HG02981 (cell line): ENCODE data around the gene COL4A6.

Experiments
- ATAC-seq: cut with Tn5 transposase; IDR thresholded peaks from one replicate; pipeline ENCODE4 v1.9.1; 2021; ENCODE audit warnings: mild to moderate bottlenecking, moderate library complexity; ENCODE audit not compliant: unreplicated experiment

COL4A6 gene

DNA sequence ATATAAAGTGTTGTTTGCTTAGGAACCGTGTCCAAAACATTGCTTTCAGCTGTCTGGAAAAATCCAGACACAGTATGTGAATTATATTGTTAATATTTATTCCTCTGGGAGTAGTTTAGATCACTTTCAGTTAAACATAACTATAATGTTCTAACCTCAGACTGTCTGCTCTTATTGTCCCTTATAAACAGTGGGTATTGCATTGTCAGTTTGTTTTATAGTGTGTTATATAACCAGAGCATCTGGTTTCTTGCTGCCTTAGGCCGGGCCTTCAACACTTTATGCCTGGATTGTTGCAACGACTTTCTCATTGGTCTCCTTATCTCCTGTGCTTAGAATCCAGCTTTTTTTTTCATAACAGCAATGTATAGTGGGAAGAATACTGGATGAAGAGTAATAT lies 320.2 kb downstream of the COL4A6 start:
- ATAC-seq: no peak

DNA sequence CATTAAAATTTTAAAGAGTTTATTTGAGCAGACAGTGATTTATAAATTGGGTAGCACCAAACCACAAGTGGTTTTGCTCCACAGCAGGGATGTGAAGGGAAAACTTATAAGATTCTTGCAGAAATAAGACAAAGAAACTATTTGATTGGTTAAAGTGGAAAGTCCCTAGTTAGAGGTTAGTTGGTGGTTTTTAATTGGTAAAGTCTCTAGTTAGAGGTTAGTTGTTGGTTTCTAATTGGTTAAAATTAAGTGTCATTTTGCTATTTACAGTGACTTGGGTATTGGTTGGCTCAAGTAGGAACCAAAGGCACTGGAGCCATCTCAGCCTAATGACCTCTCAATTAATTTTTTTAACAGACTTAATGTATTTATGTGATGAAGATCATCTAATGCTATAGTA lies 323.7 kb downstream of the COL4A6 start:
- ATAC-seq: no peak
